GM18868 (cell line): ENCODE results near the gene PCDH15.
A peak's percentile ranks its signal among the peaks of the same experiment; 100 is the strongest.

Experiments used
- ATAC-seq: cut with Tn5 transposase; IDR thresholded peaks from one replicate; pipeline ENCODE4 v1.9.1; 2021; ENCODE audit warnings: mild to moderate bottlenecking, moderate library complexity; ENCODE audit not compliant: unreplicated experiment

PCDH15 gene

DNA sequence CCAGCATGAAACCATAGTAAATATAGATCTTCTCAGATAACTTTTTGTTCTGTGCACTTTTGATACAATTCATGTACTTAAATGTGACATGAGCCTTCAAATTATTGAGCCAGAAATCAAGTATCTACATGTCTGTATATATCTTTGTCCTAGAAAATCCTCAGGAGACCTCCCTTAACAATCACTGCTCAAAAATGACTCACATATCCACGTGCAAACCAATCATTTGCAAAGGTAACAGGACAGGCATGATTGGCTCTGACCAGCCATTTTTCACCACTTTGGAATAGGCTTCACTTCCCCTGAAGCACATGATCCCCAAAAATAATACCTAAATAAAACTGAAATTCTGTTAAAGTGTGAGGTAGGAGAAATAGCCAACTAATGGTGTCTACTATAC is 902.5 kb downstream of the PCDH15 start:
- no peak for ATAC-seq

- ATAC-seq: no peak
Measured at GRCh38 chr10:53894145-53894544, 906.9 kb downstream of the PCDH15 start.

GRCh38 chr10:53893061-53893460 is 908.0 kb downstream of the PCDH15 start:
- ATAC-seq: no peak

- ATAC-seq: no peak
Measured at GRCh38 chr10:53886325-53887300, 914.4 kb downstream of the PCDH15 start.

DNA sequence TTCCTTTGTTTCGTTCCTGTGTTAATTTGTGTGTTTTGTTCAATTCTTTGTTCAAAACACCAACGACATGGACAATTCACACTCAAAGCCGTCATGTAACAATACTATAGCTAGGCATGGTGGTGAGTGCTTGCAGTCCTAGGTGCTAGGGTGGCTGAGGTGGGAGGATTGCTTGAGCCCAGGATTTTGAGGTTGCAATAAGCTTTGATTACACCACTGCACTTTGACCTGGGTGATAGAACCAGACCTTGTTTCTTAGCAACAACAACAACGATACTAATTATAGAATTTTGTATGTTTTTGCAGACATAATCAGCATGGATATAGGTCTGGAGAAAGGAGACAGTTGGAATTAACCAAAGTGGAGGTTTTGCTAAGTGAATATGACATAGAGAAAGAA is 936.2 kb downstream of the PCDH15 start:
- no peak for ATAC-seq

GRCh38 chr10:53852450-53853175 is 948.4 kb downstream of the PCDH15 start:
- no peak for ATAC-seq

DNA sequence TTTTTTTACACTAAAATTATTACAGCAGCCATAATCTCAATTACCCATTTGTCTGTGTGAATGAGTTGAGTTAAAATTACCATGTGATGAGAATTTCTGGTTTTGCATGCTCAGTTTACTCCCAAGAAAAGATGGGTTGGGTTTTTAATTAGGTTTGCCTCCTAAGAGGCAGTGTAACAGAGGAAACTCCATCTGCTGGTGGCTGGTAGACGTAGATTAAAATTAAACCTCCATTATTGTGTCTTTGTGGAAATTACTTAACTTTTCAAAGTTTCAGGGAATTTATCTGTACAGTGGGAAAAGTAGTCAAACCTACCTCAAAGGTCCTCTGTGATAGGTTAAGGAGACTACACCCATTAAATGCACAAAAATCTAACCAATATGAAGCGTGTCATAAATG is 954.2 kb downstream of the PCDH15 start:
- no peak for ATAC-seq

DNA sequence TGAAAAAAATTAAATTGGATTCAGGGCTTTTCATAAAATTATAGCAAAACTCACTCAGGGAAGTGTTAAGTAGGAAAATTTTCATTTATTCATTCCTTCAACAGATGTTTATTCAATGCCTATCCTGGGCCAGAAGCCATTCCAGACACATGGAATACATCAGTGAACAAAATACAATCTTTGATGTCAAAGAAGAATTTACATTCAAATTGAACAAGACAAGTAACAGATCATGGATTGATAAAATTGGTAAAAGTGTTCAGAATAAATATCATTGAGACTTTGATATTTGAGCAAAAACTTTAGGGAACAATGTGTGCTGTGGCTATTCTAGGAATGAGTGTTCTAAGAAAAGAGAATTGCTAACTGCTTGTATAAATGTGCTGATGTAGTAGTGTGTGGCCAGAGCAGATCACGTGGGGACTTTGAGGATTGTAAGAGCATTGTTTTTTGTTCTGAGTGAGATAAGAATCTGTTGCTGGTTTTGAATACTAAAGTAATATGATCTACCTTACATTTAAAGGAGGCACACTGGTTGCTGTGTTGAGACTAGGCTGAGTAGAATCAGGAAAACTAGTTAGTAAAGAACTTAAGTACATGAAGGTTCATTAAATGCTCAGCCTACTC is 957.2 kb downstream of the PCDH15 start:
- peak; percentile 68 for ATAC-seq

DNA sequence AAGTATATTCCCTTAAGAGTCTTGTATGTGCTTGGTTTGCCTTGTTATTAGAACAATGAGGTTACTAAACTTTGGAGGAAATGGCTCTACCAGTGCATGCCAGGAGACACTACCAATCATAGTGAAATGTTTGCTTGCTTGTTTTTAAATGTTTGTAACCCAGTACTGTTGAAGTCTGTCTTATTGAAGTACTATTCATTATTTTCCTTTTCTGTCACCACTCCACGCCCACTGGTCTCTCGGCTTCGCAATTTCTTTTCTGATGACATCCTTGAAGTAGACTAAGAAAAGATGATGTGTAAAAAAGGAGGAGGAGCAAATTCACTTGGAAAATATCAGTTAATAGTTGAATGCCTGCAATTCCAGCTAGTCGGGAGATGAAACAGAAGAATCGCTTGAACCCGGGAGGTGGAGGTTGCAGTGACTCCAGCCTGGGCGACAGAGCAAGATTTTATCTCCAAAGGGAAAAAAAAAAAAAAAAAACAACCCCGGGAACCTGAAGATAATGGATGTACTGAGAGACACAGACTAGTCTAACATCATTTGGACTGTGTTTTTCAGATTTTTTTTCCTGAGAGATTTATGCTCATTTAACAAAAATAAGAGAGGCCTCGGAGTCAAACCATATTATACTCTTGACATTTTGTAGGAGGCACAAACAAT is 959.4 kb downstream of the PCDH15 start:
- ATAC-seq: no peak

- no peak for ATAC-seq
Measured at GRCh38 chr10:53840653-53841052, 960.4 kb downstream of the PCDH15 start.

DNA sequence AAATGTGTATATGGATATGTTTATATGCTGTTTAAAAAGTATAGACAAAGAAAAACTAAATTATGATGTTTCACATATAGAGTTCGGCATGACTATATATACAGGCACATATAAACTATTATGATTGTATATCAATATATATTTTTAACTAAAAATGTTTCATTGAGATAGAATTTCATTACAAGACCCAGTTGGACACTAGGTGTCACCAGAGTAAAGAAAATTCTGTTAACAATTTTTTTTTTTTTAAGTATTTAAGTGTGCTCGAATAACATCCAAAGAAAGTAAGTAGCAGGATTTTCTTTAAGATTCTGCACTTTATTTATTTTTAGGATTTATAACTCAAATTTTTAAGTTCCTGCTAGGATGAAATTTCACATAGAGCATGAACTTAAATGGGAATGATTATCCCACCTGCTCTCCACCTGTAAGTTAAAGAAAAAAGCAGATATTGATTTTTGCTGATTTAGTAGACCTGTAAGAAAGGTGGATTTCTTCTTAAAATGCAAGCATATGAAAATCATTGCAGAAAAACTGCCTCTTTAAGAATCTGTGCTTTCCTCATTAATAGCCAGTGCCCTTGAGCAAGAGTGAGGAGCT is 961.5 kb downstream of the PCDH15 start:
- ATAC-seq: no peak

- no peak for ATAC-seq
Measured at GRCh38 chr10:53836638-53837037, 964.4 kb downstream of the PCDH15 start.

DNA sequence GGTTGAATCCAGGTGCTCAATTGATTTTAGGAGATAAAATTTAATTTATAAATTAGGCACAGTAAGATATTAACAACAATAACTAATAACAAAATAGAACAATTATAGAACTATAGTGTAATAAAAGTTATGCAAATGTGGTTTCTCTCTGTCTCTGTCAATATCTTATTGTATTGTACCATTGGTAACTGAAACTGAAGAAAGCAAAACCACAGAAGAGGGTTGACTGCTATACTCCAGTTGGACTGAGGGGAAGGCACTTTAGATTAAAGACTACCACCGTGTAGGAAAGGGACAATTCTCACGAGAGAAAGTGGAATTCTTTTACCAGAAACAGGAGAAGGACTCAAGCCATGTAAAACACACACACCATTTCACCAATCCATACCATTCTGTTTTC is 967.1 kb downstream of the PCDH15 start:
- peak; percentile 45 for ATAC-seq

DNA sequence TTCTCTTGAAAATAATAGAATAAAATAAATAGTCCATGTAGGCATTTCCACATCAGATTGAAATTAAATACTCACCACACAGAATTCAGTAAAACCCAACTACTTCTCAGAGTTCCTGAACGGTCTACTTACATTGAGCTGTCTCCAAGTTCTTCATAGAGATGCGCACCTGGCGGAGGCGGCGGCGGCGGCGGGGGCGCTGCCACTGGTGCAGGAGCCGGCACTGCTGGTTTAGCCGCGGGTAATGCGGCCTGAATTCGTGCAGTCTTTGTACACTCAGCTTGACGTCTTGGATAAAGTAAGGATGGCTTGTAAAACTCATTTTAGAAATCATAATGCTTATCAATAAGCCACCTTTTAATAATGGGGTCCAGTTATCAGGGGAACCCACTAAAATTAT is 973.8 kb downstream of the PCDH15 start:
- ATAC-seq: no peak

- no peak for ATAC-seq
Measured at GRCh38 chr10:53808677-53809372, 992.2 kb downstream of the PCDH15 start.

DNA sequence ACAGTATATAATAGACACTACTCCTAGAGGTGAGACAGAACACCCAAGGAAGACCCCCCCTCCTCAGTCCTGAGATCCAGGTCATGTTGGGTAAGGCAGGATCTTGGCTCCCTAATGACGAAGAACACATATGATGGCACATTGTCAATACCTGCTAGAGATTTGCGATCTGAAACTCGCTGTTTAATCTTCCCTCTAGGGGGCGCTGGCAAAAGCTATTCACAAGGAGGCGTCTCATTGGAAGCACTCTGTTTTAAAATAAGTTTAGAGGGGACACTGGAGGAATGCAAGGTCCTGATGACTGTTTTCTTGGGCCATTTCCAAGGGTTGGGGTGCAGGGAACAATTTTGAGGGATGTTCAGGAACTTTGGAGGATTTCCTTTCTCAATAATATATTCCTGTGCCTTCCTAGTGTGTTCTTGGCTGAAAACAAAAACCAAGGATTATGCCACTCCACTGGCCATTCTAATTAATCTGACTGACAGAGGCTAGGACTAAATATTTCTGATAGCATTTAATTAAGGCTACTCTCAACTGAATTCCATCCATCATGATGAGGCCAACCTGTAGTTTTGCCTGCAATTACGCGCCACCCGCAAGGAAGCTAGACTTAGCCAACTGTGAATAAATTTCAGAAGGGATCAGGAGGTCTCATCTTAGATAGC is 1014.7 kb downstream of the PCDH15 start:
- no peak for ATAC-seq

GRCh38 chr10:53771701-53772100 is 1029.3 kb downstream of the PCDH15 start:
- ATAC-seq: no peak

DNA sequence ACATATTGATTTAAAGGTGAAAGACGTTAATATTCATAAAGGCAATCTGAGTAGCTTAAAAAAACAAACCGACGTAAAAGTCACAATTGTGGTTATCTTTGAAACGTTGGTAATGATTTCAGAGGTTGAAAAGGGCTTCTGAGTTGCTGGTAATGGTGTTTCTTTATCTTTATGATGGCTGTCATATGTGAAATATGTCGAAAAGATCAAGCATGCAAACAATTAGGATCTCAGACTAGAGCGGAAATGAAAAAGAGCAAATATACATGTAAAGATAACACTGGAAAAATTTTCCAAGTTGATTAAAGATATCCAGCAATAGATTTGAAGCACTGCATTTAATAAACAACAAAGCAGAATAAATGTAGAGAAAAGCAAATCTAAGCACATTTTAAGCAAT is 1030.1 kb downstream of the PCDH15 start:
- ATAC-seq: no peak

DNA sequence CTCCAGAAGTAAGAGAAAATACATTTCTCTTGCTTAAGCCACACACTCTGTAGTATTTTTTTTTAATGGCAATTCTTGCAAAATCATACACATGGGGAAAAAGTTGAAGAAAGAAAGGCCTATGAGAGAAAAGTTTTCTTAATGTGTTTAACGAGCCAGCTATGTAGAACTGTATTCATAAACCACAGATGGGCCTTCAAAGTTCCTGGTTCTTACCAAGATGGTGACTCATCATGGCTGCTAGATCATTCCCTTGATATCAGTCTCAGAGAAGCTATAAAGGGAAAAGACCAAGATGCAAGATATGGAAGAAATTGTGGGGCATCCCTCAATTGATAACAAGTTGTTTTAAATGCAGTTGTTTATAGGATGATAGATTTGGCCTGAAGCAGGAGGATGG is 1035.7 kb downstream of the PCDH15 start:
- ATAC-seq: no peak
